Caco-2 (cell line): ENCODE data around the gene CORO2B. TPM values are rescaled to one million over a fixed set of nuclear protein-coding genes. Genes with fewer than 3 reads are reported as not detected.

Experiments
- BruUV-seq: library from RNA; stranded (reverse); fragments of 400-500 nt; replicated peaks from 2 replicates; lab custom pipeline; 2021; lab: Mats Ljungman, UMichigan
- CTCF ChIA-PET: fragments of 300-600 bp; sonication (Branson Sonifier 250); formaldehyde crosslinking; loops from one replicate; lab custom pipeline; 2022; ENCODE audit warnings: antibody characterized with exemption; lab: Charles Lee
- POLR2A ChIA-PET: fragments of 300-600 bp; sonication (Branson Sonifier 250); formaldehyde crosslinking; loops from one replicate; lab custom pipeline; 2022; ENCODE audit warnings: antibody characterized with exemption; lab: Charles Lee
- DNase-seq, 2 experiments: peaks; one replicate each; pipeline versions ENCODE4 v3.0.0 to v3.0.0-alpha.2; 2020 to 2022
- H3K27me3 ChIP-seq: replicated peaks from 2 replicates; pipeline ENCODE4 v1.6.0; 2011; ENCODE audit warnings: low read length; ENCODE audit not compliant: control insufficient read depth, insufficient read depth
- H3K36me3 ChIP-seq: 2 replicates; pipeline ENCODE4 v1.5.1; 2011; ENCODE audit warnings: low read length; ENCODE audit not compliant: control insufficient read depth, insufficient read depth
- H3K4me1 ChIP-seq: fragments of 250-450 bp; sonication (Bioruptor Pico); 2 replicates; pipeline ENCODE4 v1.5.1; 2020; ENCODE audit warnings: mild to moderate bottlenecking
- H3K4me3 ChIP-seq: 2 replicates; pipeline ENCODE4 v1.5.1; 2011; ENCODE audit warnings: low read depth, mild to moderate bottlenecking, control low read depth, low read length
- H3K9me3 ChIP-seq: fragments of 250-450 bp; sonication (Bioruptor Pico); 2 replicates; pipeline ENCODE4 v1.5.1; 2020; ENCODE audit warnings: mild to moderate bottlenecking, moderate library complexity
- H3K27ac Mint-ChIP-seq: one replicate; pipeline ENCODE4 v1.8.0; 2022; ENCODE audit warnings: mixed read lengths; ENCODE audit not compliant: unreplicated experiment
- H3K27me3 Mint-ChIP-seq: one replicate; pipeline ENCODE4 v1.8.0; 2022; ENCODE audit warnings: mixed read lengths; ENCODE audit not compliant: insufficient read depth, unreplicated experiment
- H3K36me3 Mint-ChIP-seq: one replicate; pipeline ENCODE4 v1.8.0; 2022; ENCODE audit warnings: mild to moderate bottlenecking, mixed read lengths; ENCODE audit not compliant: insufficient read depth, unreplicated experiment
- H3K4me1 Mint-ChIP-seq: one replicate; pipeline ENCODE4 v1.8.0; 2022; ENCODE audit warnings: low read depth, mixed read lengths; ENCODE audit not compliant: unreplicated experiment
- H3K4me3 Mint-ChIP-seq: one replicate; pipeline ENCODE4 v1.8.0; 2022; ENCODE audit warnings: mild to moderate bottlenecking, moderate library complexity, mixed read lengths; ENCODE audit not compliant: unreplicated experiment
- H3K9me3 Mint-ChIP-seq: one replicate; pipeline ENCODE4 v1.8.0; 2022; ENCODE audit warnings: mixed read lengths; ENCODE audit not compliant: unreplicated experiment
- CTCF ChIP-seq, 2 experiments: fragments of 200-600 bp in 1 of 2; IDR thresholded peaks; 1 replicate in 1 of 2; 2 replicates in 1 of 2; pipeline versions ENCODE4 v1.5.1 to v1.8.0; 2011 to 2022; ENCODE audit warnings: antibody characterized with exemption in 1 of 2, control low read depth in 1 of 2, inconsistent platforms in 1 of 2, low read depth in 1 of 2, low read length in 1 of 2, mild to moderate bottlenecking in 1 of 2, moderate library complexity in 1 of 2; ENCODE audit not compliant: insufficient read depth in 1 of 2, severe bottlenecking in 1 of 2, unreplicated experiment in 1 of 2
- intact Hi-C: fragments of 100-400 bp; cut with micrococcal nuclease; formaldehyde crosslinking; loops from one replicate; pipeline ENCODE4 v1.10.0; 2022; ENCODE audit not compliant: unreplicated experiment
- total RNA-seq: library from RNA; stranded (reverse); gene quantifications from 2 replicates; pipeline ENCODE4 v1.2.3, GENCODE V29; 2022

The CORO2B gene
- total RNA-seq, 1 experiment from 2014 or later = 0.25 TPM

GRCh38 chr15:68583936-68584755 is 5.4 kb downstream of the CORO2B start:
- Histone ChIP-seq H3K27me3 (no peaks in the 10 kb centered on the region; the same call in 1 of the 2 replicates), H3K36me3 (no peaks in the 10 kb centered on the region), H3K4me1 (peaks cover 9% of the 10 kb centered on the region), H3K9me3 (no peaks in the 10 kb centered on the region), H3K4me3 (no peak overlapping the region)
- no peak for DNase-seq
- H3K9me3 Mint-ChIP-seq = no peaks in the 10 kb centered on the region
- H3K27me3 Mint-ChIP-seq = no peaks in the 10 kb centered on the region
- H3K4me1 Mint-ChIP-seq = peaks cover 15% of the 10 kb centered on the region
- ChIA-PET POLR2A (interaction anchor here (0.6 kb wide), 1 partner anchor 740 kb away, joined by 3 read pairs; no protein-coding TSS in a partner anchor), CTCF (interaction anchor here (0.6 kb wide), 1 partner anchor 14 kb away, joined by 4 read pairs; no protein-coding TSS in a partner anchor)
- TF ChIP-seq CTCF (IDR thresholded peaks at IDR 0.05; ENCODE audit: insufficient read depth in 1 of 2, low read depth in 1 of 2, low read length in 1 of 2, severe bottlenecking in 1 of 2, unreplicated experiment in 1 of 2) = no peak
- no peak overlapping the region for H3K27ac Mint-ChIP-seq
- intact Hi-C loops = no loop called here
- H3K36me3 Mint-ChIP-seq = no peaks in the 10 kb centered on the region
- no peak overlapping the region for H3K4me3 Mint-ChIP-seq
- BruUV-seq = no TSS peak

GRCh38 chr15:68584756-68585573 is 6.2 kb downstream of the CORO2B start:
- CTCF ChIA-PET = interaction anchor here (0.6 kb wide), 1 partner anchor 13 kb away, joined by 4 read pairs; no protein-coding TSS in a partner anchor
- H3K27me3 ChIP-seq = no peaks in the 10 kb centered on the region
- H3K4me1 ChIP-seq = peaks cover 17% of the 10 kb centered on the region
- H3K27me3 Mint-ChIP-seq = no peaks in the 10 kb centered on the region
- H3K4me1 Mint-ChIP-seq = peaks cover 15% of the 10 kb centered on the region
- no peak overlapping the region for H3K4me3 ChIP-seq
- no peak overlapping the region for H3K4me3 Mint-ChIP-seq
- no peaks in the 10 kb centered on the region for H3K36me3 Mint-ChIP-seq
- no TSS peak for BruUV-seq
- intact Hi-C loops = no loop called here
- H3K9me3 Mint-ChIP-seq = no peaks in the 10 kb centered on the region
- no peak for TF ChIP-seq CTCF (IDR thresholded peaks at IDR 0.05; ENCODE audit: insufficient read depth in 1 of 2, low read depth in 1 of 2, low read length in 1 of 2, severe bottlenecking in 1 of 2, unreplicated experiment in 1 of 2)
- no peaks in the 10 kb centered on the region for H3K9me3 ChIP-seq
- no peak for DNase-seq
- no peak overlapping the region for H3K27ac Mint-ChIP-seq
- POLR2A ChIA-PET = interaction anchor here (0.6 kb wide), 1 partner anchor 741 kb away, joined by 3 read pairs; no protein-coding TSS in a partner anchor
- no peaks in the 10 kb centered on the region for H3K36me3 ChIP-seq

- no peak overlapping the region for H3K27ac Mint-ChIP-seq
- no peaks in the 10 kb centered on the region for H3K9me3 Mint-ChIP-seq
- peaks cover 15% of the 10 kb centered on the region for H3K4me1 Mint-ChIP-seq
- no peaks in the 10 kb centered on the region for H3K27me3 ChIP-seq
- no peaks in the 10 kb centered on the region for H3K9me3 ChIP-seq
- ChIA-PET CTCF (no interaction called here), POLR2A (no interaction called here)
- no peak for TF ChIP-seq CTCF (IDR thresholded peaks at IDR 0.05; ENCODE audit: insufficient read depth in 1 of 2, low read depth in 1 of 2, low read length in 1 of 2, severe bottlenecking in 1 of 2, unreplicated experiment in 1 of 2)
- intact Hi-C loops = no loop called here
- H3K4me3 ChIP-seq = no peak overlapping the region
- DNase-seq = no peak
- H3K36me3 Mint-ChIP-seq = no peaks in the 10 kb centered on the region
- H3K4me1 ChIP-seq = peaks cover 17% of the 10 kb centered on the region
- no peaks in the 10 kb centered on the region for H3K36me3 ChIP-seq
- BruUV-seq = no TSS peak
- no peaks in the 10 kb centered on the region for H3K27me3 Mint-ChIP-seq
- H3K4me3 Mint-ChIP-seq = no peak overlapping the region
These were observed 6.9 kb downstream of the CORO2B start for GRCh38 chr15:68585574-68586273.
